ENCODE measurements around the gene PSME4.
A peak's percentile ranks its signal among the peaks of the same experiment; 100 is the strongest.
"Not testable (repeated sequence)": the region's sequence is repeated elsewhere in the genome, so short reads cannot be mapped to it uniquely, and the experiment has no call there.

Gene PSME4

GRCh38 chr2:53964987-53965687 lies 5.7 kb downstream of the PSME4 start:
- DNase-seq = no peak

DNA sequence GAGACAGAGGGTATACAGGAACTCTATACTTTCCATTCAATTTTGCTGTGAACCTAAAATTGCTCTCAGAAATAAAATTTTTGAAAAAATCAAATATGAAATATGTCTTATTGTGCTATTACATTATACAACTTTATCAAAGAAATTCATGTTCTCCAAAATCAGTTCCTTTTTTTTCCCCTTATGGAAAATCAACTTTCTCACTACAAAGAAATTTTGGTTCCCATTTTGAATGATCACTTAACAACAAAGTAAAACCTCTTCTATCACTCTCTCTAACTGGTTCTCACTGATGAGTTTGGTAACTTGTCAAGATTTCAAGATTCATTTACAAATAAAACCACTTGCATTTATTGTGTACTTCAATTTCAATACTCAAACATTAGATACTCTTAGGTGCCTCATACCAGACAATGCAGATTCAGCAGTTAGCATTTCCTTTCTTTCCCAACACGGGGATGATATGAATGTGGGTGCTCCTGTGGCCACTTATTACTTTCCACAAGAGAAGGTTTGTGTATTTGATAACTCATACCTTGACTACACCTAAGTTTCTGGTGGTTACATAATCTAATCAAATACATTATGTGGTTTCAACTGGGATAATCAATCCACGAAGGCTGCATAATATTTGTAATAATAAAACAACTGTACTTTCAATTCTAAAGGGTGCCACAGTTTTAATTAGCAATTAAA lies 6.4 kb downstream of the PSME4 start:
- no peak for DNase-seq

DNA sequence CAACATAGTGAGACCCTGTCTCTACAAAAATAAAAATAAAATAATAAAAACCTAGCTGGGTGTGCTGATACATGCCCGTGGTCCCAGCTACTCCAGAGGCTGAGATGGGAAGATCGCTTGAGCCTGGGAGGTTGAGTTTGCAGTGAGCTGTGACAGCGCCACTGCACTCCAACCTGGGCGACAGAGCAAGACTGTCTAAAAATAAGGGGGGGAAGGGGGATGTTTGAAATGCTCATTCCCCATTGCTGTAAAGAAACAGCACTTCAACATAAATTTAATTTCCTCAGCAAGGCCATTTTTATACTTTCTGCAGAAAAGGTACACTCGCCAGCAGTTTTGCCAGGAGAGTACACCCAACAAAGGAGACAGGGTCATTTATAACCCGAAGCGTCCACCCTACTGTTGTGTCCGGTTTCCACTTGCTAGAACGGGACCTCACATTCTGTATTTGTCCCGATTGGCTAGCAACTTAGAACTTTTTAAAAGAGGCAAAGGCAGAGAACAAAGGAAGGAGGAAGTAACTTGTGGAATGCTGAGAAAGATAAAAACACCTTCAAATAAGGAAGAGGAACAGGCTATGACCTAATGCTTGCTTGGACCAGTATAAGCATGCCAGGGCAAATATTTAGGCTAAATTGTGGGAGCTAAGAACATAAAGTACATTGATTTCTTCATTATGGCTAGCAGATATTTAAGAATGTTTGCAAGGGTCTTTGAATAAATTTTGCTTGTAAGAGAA lies 9.1 kb downstream of the PSME4 start:
- DNase-seq = not testable (repeated sequence)

DNA sequence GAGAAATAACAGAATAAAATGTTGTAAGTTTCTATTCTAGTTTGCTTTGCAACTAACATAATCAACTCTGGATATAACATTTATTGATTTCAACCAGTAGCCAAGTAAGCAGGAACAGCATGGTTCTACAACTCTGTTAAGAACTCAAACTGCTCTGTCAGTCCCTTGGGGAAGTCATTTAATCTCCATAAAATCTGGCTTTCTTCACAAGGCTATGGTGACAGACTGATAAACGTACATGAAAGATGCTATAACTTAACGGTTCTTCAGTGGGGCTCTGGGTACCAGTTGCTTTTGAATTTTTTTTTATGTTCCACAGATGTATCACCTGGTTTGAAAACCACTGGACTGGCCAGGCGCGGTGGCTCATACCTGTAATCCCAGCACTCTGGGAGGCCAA lies 10.3 kb downstream of the PSME4 start:
- peak; percentile 21 for DNase-seq

- no peak for DNase-seq
These were observed 12.3 kb downstream of the PSME4 start for GRCh38 chr2:53958443-53958842.

DNA sequence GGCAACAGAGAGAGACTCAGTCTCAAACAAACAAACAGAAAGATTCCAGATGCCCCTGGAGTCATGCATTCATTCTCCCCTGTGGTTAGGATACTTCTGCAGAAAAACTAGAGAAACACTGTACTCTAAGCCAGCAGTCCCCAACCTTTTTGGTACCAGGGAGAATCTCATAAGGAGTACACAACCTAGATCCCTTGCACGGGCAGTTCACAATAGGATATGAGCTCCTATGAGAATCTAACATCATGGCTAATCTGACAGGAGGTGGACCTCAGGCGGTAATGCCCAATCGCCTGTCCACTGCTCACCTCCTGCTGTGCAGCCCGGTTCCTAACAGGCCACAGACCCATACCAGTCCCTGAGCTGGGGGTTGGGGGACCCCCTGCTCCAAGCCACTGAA lies 18.3 kb downstream of the PSME4 start:
- DNase-seq = no peak

GRCh38 chr2:53949457-53949856 lies 21.3 kb downstream of the PSME4 start:
- no peak for DNase-seq

- no peak for DNase-seq
These were observed 25.3 kb downstream of the PSME4 start for GRCh38 chr2:53945538-53945937.

DNA sequence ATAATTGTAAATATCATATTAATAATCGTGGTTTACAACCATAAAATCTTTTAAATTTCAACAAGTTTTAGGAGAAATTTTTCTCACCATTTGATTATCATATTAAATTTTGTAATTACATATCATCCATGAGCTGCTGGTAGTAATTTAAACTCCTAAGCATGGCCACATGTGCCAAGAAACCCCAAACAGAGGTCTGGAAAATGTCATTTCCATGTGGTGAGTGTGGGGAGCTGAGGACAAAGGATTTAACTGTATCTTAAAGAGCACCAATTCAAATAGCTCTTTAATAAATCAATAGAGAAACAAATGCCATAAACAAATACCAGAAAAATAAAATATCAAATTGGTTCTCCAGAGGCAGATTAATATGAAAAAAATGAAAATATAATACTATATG lies 26.3 kb downstream of the PSME4 start:
- DNase-seq = no peak

DNA sequence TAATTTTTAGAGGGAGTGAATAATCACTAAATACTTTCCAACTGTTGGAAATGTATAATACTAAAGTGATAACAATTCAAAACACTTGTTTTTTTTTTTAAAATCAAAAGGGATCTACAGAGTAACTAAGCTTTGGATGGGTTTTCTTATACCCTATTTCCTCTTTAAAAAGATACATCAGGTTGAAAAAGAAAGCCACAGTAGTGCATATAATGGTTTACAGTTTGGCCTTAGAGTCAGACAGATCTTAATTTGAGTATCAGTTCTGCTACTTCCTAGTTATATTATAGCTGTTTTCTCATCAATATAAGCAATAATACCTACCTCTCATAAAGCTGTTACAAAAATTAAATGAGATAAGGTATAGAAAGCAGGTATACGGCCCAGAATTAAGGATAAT lies 28.5 kb downstream of the PSME4 start:
- DNase-seq = no peak

- no peak for DNase-seq
These were observed 29.0 kb downstream of the PSME4 start for GRCh38 chr2:53941749-53942148.

DNA sequence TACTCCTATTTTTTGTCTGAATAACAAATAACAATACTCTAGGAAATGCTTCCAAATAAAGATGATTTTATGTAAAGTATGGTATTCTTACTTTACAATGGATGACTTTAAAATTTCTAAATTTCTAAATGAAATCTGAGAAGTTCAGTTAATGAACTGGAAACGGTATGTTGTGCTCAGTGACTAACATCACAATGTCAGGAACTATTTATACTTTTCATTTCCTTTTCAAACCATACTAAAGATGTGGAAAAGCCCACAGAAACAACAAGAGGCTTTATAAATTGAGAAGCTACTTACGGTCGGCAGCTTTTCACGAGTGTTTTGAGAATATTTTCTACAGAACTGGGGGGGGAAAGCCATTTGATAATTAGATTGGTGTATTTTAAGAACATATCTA lies 31.1 kb downstream of the PSME4 start:
- DNase-seq = no peak

DNA sequence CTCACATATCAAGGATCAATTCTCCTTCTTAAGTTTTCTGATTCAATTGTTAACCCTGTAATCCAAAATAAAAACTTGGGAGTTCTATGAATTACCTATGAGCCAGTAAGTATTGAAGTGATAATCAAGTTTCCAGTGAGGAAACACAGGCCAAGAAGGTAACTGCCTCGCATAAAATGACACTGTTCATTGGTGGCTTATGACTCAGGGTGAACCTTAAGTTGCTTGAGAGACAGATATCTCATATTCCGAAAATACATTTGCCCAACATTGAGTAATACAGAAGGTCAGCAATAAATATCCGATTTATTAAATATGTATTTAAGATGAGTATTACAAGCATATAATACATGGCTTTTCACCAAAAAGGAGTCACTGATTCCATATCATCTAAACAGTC lies 31.9 kb downstream of the PSME4 start:
- no peak for DNase-seq

DNA sequence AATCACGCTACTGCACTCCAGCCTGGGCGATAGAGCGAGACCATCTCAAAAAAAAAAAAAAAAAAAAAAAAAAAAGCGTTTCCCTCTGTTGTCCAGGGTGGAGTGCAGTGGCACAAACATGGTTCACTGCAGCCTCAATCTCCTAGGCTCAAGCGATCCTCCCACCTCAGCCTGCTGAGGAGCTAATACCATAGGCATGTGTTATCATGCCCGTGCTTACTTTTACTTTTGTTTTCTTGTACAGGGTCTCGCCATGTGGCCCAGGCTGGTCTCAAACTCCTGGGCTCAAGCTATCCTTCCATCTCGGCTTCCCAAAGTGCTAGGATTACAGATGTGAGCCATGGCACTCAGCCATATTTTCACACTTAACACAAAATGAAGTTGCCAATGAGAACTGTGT lies 37.5 kb downstream of the PSME4 start:
- DNase-seq = no peak

GRCh38 chr2:53926321-53926720 lies 44.5 kb downstream of the PSME4 start:
- DNase-seq = not testable (repeated sequence)

- DNase-seq = no peak
These were observed 57.1 kb downstream of the PSME4 start for GRCh38 chr2:53913721-53914120.

DNA sequence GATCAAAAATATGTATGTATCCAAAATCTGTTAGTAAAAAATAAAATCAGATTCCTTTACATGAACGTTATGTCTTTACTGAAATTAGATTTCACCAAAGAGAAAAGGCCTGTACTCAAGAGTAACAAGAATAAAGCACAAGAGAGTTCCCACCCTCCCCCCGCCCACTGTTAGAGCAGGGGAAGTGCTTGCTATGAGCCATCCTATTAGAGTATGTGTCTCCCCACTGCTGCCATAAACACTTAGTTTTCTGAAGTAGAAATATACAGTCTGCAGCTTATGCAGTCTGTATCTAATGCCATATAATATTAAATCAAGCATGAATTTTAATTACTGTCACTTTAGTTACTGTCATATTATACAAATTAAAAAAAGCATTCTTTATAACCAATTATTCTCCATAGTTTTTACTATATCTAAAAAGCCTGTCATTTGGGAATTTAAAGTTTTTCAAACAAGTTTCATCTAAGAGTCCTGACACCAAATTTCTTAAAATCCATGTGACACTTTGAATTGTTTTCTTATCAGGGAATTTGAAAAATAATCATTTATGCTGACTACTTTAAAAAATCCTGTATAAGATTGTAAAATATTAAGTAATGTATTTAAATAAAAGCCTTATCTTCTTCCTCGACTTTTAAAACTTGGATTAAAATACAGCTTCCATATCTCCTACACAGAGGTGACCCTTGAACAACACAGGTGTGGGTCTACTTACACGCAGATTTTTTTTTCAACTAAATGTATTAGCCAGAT lies 59.2 kb downstream of the PSME4 start:
- DNase-seq = no peak

- DNase-seq = no peak
These were observed 63.2 kb downstream of the PSME4 start for GRCh38 chr2:53907582-53907981.

DNA sequence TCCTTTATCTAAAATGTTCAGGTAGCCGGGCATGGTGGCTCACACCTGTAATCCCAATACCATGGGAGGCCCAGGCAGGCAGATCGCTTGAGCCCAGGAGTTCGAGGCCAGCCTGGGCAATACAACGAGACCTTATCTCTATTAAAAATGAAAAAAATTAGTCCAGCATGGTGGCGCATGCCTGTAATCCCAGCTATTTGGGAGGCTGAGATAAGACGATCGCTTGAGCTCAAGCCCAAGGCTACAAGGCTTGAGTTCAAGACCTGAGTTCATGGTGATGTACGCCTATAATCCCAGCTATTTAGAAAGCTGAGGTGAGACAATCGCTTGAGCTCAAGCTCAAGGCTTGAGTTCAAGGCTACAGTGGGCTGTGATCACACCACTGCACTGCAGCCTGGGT lies 65.4 kb downstream of the PSME4 start:
- no peak for DNase-seq

DNA sequence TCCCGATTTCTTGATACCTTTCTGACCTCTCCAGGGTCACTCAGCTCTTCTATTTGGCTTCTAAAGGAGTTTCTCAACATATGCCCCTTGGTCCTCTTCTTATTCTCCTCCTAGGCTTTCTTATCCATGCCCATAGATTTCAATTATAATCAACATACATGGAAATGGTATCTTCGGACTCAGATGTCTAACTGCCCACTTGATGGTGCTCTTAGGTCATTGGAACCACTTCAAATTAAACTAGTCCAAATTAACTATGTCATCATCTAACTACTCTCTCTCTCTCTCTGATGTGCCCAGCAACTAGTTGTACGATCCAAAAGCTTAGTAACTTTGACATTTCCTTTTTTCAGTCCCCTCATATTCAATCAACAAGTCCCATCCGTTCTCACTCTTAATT lies 67.8 kb downstream of the PSME4 start:
- DNase-seq = no peak

DNA sequence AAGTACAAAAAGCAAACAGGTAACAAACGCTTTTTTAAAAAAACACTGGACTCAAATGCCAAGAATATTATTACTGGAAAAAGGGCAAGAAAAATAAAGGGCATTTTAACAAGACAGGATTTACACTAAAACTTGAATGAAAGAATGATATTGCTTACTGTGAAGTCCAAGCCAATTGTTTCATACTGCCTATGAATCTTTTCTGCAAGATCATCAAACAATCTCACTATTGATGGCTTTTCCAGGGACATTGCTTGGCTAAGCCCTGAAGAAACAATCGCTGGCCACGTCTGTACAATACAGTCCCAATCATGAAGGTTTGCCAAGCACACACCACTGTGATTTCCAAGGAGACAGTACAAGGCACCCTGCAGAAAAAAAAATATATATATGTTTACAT lies 69.6 kb downstream of the PSME4 start:
- no peak for DNase-seq

DNA sequence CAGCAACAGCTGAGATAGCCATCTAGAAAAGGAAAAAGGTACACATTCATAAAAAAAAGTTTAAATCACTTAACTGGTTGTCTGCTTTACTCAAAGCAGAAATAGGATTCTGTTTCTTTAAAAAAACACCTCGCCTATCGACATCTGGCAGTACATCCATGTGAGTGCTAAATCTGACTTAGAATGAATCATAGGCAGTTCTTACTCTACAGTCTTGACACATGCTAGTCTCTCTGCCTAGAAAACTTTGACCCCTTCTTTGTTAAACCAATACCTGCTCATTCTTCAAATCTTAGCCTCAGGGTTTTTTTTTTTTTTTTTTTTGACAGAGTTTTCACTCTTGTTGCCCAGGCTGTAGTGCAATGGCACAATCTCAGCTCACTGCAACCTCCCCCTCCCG lies 73.9 kb downstream of the PSME4 start:
- no peak for DNase-seq
